C4-2B (cell line): Measurements from ENCODE around the gene NKD1.

Experiments
- H3K27ac ChIP-seq: fragments of 450-650 bp; 2 replicates; pipeline ENCODE4 v1.5.1; 2017
- CTCF ChIP-seq: fragments of 450-650 bp; conservative IDR thresholded peaks from 2 replicates; pipeline ENCODE4 v1.5.1; 2017; ENCODE audit warnings: mild to moderate bottlenecking
- ZFX ChIP-seq: fragments of 450-650 bp; IDR thresholded peaks from 2 replicates; pipeline ENCODE4 v1.6.1; 2017

The NKD1 gene

DNA sequence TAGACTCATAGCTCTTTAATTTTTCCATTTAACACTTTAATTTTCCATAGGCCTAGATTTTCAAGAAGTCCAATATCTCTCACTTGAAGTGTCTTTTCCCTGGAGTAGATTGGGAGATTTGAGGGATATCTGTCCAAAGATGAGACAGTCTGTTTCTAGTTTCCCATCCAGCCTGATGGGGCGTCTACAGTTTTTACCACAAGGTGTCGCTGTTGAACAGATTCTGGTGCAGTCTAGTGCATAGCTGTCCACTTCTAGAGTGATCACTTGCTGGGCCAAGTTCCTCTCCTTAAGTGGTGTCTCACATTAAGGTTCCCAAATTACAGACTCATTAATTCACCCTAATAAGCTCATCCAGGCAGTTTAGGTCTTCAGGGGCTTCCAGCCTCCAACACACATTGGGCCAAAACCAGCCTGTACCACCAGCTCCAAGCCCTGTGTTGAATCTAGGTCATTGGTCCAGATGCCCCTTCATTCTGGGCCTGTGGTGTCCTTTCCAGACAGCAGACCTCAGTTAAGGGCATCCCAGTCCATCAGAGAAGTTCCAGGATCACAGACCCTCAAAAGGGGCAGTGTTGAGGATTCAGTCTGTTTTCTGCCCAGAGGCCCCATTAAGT is 123.6 kb downstream of the NKD1 start:
- H3K27ac ChIP-seq = no peak overlapping the region
- TF ChIP-seq ZFX = no peak
- TF ChIP-seq CTCF = peak; percentile 73

DNA sequence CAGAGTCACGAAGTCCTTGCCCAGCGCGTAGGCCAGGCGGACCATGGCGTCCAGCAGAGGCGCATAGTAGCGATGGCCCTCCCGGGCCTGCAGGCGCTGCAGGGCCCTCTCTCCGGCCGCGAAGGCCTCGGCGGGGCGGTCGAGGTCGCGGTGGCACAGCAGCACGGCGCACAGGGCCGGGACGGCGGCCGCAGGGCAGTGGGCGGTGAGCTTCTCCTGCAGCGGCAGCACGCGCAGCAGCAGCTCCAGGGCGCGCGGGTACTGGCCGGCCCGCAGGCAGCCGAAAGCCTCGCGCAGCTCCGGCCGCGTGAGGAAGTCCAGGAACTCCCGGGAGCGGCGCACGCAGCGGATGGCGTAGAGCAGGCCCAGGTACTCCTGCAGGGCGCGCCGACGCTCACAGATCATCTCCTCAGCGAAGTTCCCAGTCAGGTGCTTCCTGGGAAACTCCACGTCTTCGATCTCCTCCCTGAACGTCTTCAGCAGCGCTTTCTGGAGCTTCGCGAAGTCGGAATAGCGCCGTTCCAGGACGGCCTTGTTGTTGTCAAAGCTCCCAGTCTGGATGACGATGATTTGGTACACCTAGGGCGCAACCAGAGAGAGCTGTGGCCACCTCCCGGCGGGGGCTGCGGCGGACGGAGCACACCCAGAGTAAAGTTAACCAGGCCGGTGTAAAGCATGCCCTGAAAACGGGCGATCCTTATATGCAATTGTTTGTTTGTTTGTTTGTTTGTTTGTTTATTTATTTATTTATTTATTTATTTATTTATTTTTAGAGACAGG is 125.5 kb downstream of the NKD1 start:
- H3K27ac ChIP-seq = no peak overlapping the region
- TF ChIP-seq CTCF (no peak), ZFX (no peak)

DNA sequence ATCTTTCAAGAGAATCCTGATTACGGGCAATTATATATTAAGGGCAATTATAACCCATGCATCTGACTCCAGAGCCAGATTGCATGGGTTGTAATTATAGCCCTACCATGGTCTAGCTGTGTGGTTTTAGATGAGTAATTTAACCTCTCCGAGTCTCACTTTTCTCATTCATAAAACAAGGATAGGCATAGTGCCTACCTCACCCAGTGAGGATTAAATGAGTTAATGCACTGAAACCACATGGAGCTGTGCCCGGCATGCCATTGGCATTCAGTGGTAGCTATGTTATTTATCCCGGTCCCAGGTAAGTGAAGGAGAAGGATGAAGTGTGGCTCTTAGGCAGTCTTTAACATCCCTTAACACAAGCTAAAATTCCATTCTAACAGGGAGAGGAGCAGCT is 126.6 kb downstream of the NKD1 start:
- no peak for TF ChIP-seq ZFX
- no peak for TF ChIP-seq CTCF

GRCh38 chr16:50675686-50676610 is 127.8 kb downstream of the NKD1 start:
- H3K27ac ChIP-seq = no peak overlapping the region
- TF ChIP-seq ZFX (no peak), CTCF (no peak)

More for the DNA sequence above, 126.6 kb downstream of the NKD1 start:
- no peak overlapping the region for H3K27ac ChIP-seq

- H3K27ac ChIP-seq = no peak overlapping the region
- TF ChIP-seq CTCF (no peak), ZFX (no peak)
Measured at GRCh38 chr16:50676684-50677225, 128.6 kb downstream of the NKD1 start.

DNA sequence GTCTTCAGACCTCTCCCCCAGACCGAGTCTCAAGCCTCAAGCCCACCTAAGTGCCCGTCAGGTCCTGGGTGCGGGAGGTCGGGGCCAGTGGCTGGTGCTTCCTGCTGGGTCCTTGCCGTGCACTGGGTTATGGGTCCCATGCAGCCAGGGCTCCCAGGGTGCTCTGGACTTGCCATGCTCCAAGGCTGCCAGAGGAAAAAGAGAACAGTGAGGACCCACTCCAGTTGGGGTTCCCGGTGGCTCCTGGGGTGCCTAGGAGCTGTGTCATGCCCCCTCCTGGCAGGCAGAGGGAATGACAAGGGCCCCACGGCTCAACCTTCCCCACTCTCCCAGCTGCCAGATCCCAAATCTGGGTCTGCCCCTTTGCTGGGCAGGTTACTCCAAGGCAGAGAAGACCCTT is 129.2 kb downstream of the NKD1 start:
- no peak for TF ChIP-seq ZFX
- peak; percentile 57 for TF ChIP-seq CTCF
- no peak overlapping the region for H3K27ac ChIP-seq
